Measurements from ENCODE around the gene HEPH.

The HEPH gene

GRCh38 chrX:66166671-66167070, 2.6 kb downstream of the HEPH start:
- no peak overlapping the region for H3K4me3 ChIP-seq (ENCODE audit: low read length, poor library complexity, severe bottlenecking)
- H3F3A ChIP-seq (ENCODE audit: low read depth), result no peaks in the 10 kb centered on the region
- H2AFZ ChIP-seq (ENCODE audit: low read length), result no peak overlapping the region
- no peaks in the 10 kb centered on the region for H3K4me1 ChIP-seq (ENCODE audit: insufficient read depth, low read length, poor library complexity, severe bottlenecking)
- no peaks in the 10 kb centered on the region for H3K9me3 ChIP-seq (ENCODE audit: insufficient read depth, low read depth, low read length)
- TF ChIP-seq CTCF (conservative IDR thresholded peaks at IDR 0.05; ENCODE audit: low read length), result no peak
- no peak overlapping the region for H3K4me2 ChIP-seq (ENCODE audit: low read depth, low read length, poor library complexity, severe bottlenecking)
- H3K79me2 ChIP-seq (ENCODE audit: insufficient read depth, low read length), result no peaks in the 10 kb centered on the region
- H3K27me3 ChIP-seq (ENCODE audit: insufficient read depth, low read length, poor library complexity, severe bottlenecking), result no peaks in the 10 kb centered on the region
- no peaks in the 10 kb centered on the region for H4K20me1 ChIP-seq (ENCODE audit: insufficient read depth, low read length, poor library complexity, severe bottlenecking)
- H3K9me2 ChIP-seq (replicated peaks; ENCODE audit: low read depth, low read length), result no peaks in the 10 kb centered on the region
- no peaks in the 10 kb centered on the region for H3K36me3 ChIP-seq (ENCODE audit: insufficient read depth, low read length)
- H3K9ac ChIP-seq (ENCODE audit: low read depth, low read length, poor library complexity, severe bottlenecking), result no peak overlapping the region

- no peak for TF ChIP-seq EZH2phosphoT487 (IDR thresholded peaks at IDR 0.05; ENCODE audit: borderline replicate concordance)
- no peak for TF ChIP-seq CTCF (conservative IDR thresholded peaks at IDR 0.05; ENCODE audit: low read length)
- Histone ChIP-seq H3K79me2 (ENCODE audit: insufficient read depth, low read length) (no peaks in the 10 kb centered on the region), H3K9me3 (ENCODE audit: insufficient read depth, low read depth, low read length) (no peaks in the 10 kb centered on the region), H3F3A (ENCODE audit: low read depth) (no peaks in the 10 kb centered on the region), H4K20me1 (ENCODE audit: insufficient read depth, low read length, poor library complexity, severe bottlenecking) (no peaks in the 10 kb centered on the region), H3K9me2 (replicated peaks; ENCODE audit: low read depth, low read length) (no peaks in the 10 kb centered on the region), H3K27me3 (ENCODE audit: insufficient read depth, low read length, poor library complexity, severe bottlenecking) (no peaks in the 10 kb centered on the region), H3K9ac (ENCODE audit: low read depth, low read length, poor library complexity, severe bottlenecking) (no peak overlapping the region), H3K4me1 (ENCODE audit: insufficient read depth, low read length, poor library complexity, severe bottlenecking) (no peaks in the 10 kb centered on the region), H3K36me3 (ENCODE audit: insufficient read depth, low read length) (no peaks in the 10 kb centered on the region), H2AFZ (ENCODE audit: low read length) (no peak overlapping the region), H3K4me3 (ENCODE audit: low read length, poor library complexity, severe bottlenecking) (no peak overlapping the region), H3K4me2 (ENCODE audit: low read depth, low read length, poor library complexity, severe bottlenecking) (no peak overlapping the region)
These were observed 3.4 kb downstream of the HEPH start for GRCh38 chrX:66167431-66167830.

- no peak overlapping the region for H2AFZ ChIP-seq (ENCODE audit: low read length)
- no peaks in the 10 kb centered on the region for H3K27me3 ChIP-seq (ENCODE audit: insufficient read depth, low read length, poor library complexity, severe bottlenecking)
- no peaks in the 10 kb centered on the region for H3K79me2 ChIP-seq (ENCODE audit: insufficient read depth, low read length)
- no peaks in the 10 kb centered on the region for H4K20me1 ChIP-seq (ENCODE audit: insufficient read depth, low read length, poor library complexity, severe bottlenecking)
- H3K9me2 ChIP-seq (replicated peaks; ENCODE audit: low read depth, low read length), result no peaks in the 10 kb centered on the region
- no peaks in the 10 kb centered on the region for H3K9me3 ChIP-seq (ENCODE audit: insufficient read depth, low read depth, low read length)
- no peaks in the 10 kb centered on the region for H3F3A ChIP-seq (ENCODE audit: low read depth)
- no peaks in the 10 kb centered on the region for H3K4me1 ChIP-seq (ENCODE audit: insufficient read depth, low read length, poor library complexity, severe bottlenecking)
- no peaks in the 10 kb centered on the region for H3K36me3 ChIP-seq (ENCODE audit: insufficient read depth, low read length)
- no peak overlapping the region for H3K9ac ChIP-seq (ENCODE audit: low read depth, low read length, poor library complexity, severe bottlenecking)
- no peak overlapping the region for H3K4me2 ChIP-seq (ENCODE audit: low read depth, low read length, poor library complexity, severe bottlenecking)
- TF ChIP-seq EZH2phosphoT487 (IDR thresholded peaks at IDR 0.05; ENCODE audit: borderline replicate concordance) (no peak), CTCF (conservative IDR thresholded peaks at IDR 0.05; ENCODE audit: low read length) (no peak)
- no peak overlapping the region for H3K4me3 ChIP-seq (ENCODE audit: low read length, poor library complexity, severe bottlenecking)
These were observed 12.1 kb downstream of the HEPH start for GRCh38 chrX:66176134-66176533.

Data from Loucy (cell line).